Measurements from ENCODE around the gene PAX1. TPM values are rescaled to one million over a fixed set of nuclear protein-coding genes. Genes with fewer than 3 reads are reported as not detected.

PAX1 gene
- total and polyA plus RNA-seq, 8 donors = not detected

DNA sequence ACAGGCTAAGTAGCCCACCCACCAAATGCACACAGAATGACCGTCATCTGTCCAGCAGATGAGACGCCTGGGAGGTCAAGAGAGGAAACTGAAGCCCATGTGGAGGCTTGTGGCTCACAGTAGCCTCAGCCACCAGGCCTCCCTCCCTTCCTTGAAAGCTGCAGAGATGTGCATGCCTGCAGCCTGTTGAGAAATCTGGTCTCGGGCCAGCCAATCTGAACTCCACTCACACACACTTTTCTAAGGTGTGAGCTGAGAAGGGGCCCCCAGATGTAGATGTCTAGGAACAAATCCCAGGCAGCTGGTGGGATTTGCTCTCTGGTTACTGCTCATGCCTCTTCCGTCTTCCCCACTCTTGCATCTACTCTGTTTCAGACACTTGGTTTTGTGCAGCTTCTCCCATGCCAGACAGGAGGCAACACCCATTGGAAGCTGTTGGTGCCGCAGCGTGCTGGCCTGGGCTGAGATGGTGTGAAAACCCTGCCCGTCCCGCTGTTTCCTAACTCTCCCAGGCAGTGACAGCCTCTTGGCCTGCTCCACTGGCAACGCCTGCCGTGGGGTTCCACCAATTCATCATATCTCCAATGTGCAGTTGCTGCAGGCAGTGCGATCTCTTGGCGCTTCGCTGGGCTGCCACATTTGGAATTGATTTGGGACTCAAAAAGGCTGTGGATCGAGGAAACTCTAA is 24.1 kb upstream of the PAX1 start:
- H3K27me3 ChIP-seq = peaks cover 0 to 7% (median 1%) of the 10 kb centered on the region in 4 donors
- FAIRE-seq = no peak
- H3K4me3 ChIP-seq = no peak overlapping the region
- intact Hi-C loops (cut with DNase I) = no loop called here
- DNase-seq = no peak
- TF ChIP-seq, protein P1, sequence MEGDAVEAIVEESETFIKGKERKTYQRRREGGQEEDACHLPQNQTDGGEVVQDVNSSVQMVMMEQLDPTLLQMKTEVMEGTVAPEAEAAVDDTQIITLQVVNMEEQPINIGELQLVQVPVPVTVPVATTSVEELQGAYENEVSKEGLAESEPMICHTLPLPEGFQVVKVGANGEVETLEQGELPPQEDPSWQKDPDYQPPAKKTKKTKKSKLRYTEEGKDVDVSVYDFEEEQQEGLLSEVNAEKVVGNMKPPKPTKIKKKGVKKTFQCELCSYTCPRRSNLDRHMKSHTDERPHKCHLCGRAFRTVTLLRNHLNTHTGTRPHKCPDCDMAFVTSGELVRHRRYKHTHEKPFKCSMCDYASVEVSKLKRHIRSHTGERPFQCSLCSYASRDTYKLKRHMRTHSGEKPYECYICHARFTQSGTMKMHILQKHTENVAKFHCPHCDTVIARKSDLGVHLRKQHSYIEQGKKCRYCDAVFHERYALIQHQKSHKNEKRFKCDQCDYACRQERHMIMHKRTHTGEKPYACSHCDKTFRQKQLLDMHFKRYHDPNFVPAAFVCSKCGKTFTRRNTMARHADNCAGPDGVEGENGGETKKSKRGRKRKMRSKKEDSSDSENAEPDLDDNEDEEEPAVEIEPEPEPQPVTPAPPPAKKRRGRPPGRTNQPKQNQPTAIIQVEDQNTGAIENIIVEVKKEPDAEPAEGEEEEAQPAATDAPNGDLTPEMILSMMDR (IDR thresholded peaks at IDR 0.05) = no peak
- H3K4me1 ChIP-seq = no peaks in the 10 kb centered on the region
- H3K9me3 ChIP-seq = no peaks in the 10 kb centered on the region
- WGBS, 2 donors = 68 to 71% methylated on average over 14 of the region's 14 CpGs
- no peaks in the 10 kb centered on the region for H3K36me3 ChIP-seq
- ATAC-seq = no peak
- no peak overlapping the region for H3K27ac ChIP-seq

DNA sequence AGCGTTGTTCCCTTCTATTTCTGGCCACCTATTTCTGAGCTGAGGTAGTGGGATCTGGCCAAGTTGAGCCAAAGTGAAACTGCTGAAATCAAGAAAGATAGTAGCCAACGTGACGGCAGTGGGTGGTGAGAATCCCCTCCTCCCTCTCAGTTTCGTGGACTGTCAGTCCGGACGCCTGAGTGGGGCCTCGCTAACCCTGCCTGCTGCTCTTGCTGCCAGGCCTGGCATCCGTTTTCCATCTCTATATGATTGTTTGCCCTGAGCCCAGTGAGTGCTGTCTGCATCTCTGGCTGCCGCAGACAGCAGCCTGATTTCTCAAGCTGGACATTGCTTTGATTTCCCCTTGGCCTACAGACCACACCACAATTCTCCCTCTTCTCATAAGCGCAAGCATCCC is 23.5 kb upstream of the PAX1 start:
- WGBS, 2 donors = 49 to 55% methylated on average over 10 of the region's 10 CpGs
- DNase-seq (no peak), ATAC-seq (no peak), FAIRE-seq (no peak)
- Histone ChIP-seq H3K27ac (no peak overlapping the region), H3K4me3 (no peak overlapping the region), H3K36me3 (no peaks in the 10 kb centered on the region), H3K27me3 (peaks cover 0 to 7% (median 1%) of the 10 kb centered on the region in 4 donors), H3K4me1 (no peaks in the 10 kb centered on the region), H3K9me3 (no peaks in the 10 kb centered on the region)
- TF ChIP-seq, protein P1 (IDR thresholded peaks at IDR 0.05) = no peak
- intact Hi-C loops (cut with DNase I) = no loop called here

DNA sequence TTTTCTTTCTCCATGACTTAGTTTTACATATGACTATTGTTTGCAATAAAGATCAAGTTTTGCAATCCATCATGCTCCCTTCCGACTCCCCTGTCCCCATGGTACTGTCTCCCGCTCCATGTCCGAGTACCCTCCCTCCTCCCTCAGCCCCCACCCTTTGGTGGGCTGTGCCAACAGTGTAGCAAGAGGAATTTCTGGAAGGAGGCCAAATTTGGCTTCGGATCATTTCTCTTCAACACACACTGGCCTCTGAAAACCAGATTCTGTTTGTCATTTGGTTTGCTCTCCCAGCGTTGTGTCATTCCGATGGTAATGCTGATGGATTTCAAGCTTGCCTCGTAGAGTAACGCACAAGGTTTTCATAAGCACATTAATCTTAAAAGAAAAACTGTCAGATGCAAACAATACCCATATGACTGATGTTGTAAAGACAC is 22.9 kb upstream of the PAX1 start:
- Histone ChIP-seq H3K4me1 (no peaks in the 10 kb centered on the region), H3K27me3 (peaks cover 0 to 7% (median 1%) of the 10 kb centered on the region in 4 donors), H3K27ac (no peak overlapping the region), H3K4me3 (no peak overlapping the region), H3K9me3 (no peaks in the 10 kb centered on the region), H3K36me3 (no peaks in the 10 kb centered on the region)
- TF ChIP-seq, protein P1 (IDR thresholded peaks at IDR 0.05) = no peak
- WGBS, 2 donors = 24 to 28% methylated on average over 8 of the region's 8 CpGs
- intact Hi-C loops (cut with DNase I) = no loop called here
- no peak for DNase-seq
- FAIRE-seq = no peak
- no peak for ATAC-seq

DNA sequence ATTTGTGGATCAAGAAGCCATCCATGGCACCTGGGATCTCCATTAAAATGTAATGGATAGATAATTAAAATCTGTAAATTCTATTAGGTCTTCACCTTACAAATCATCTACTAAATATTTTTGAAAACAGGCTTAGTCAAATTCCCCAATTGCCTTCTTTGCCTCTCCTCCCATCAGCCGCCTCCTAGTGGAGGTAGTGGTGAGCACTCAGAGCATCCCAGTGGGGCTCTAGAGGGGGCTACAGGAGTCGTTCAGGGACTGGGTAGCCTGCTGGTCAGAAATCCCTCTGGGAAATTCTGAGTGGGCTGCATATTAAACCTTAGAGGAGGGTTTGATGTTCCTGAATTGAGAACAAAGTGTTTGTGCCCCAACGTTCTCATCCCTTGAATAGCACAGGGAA is 20.8 kb upstream of the PAX1 start:
- WGBS, 2 donors = 39 to 57% methylated on average over 3 of the region's 3 CpGs
- Histone ChIP-seq H3K4me3 (no peak overlapping the region), H3K27ac (no peak overlapping the region), H3K27me3 (peaks cover 0 to 7% (median 0%) of the 10 kb centered on the region in 4 donors), H3K4me1 (no peaks in the 10 kb centered on the region), H3K36me3 (no peaks in the 10 kb centered on the region), H3K9me3 (no peaks in the 10 kb centered on the region)
- intact Hi-C loops (cut with DNase I) = no loop called here
- TF ChIP-seq, protein P1 (IDR thresholded peaks at IDR 0.05) = no peak
- no peak for DNase-seq
- no peak for FAIRE-seq
- no peak for ATAC-seq

DNA sequence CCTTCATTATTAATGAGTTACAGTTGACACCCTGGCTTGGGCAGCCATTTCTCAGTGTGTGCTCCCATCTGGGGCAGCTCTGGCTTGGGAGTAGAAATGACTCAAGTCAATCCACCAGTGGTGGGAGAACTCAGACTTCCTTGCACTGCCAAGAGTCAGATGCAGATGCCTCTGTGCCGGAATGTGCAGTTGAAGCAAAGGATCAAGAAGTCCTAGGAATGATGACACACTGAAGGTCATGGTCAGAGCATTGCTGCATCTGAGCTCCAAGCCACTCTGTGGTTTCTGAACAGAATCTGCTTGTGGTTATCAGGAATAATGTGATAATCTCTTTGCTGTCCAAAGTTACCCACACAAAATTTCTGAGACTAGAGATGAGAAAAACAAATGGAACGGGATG is 19.5 kb upstream of the PAX1 start:
- Histone ChIP-seq H3K4me3 (no peak overlapping the region), H3K36me3 (no peaks in the 10 kb centered on the region), H3K27ac (no peak overlapping the region), H3K27me3 (peaks cover 0 to 7% (median 0%) of the 10 kb centered on the region in 4 donors), H3K9me3 (no peaks in the 10 kb centered on the region), H3K4me1 (no peaks in the 10 kb centered on the region)
- FAIRE-seq = no peak
- intact Hi-C loops (cut with DNase I) = no loop called here
- 68 to 76% methylated on average over 2 of the region's 2 CpGs for WGBS, 2 donors
- no peak for DNase-seq
- ATAC-seq = no peak
- TF ChIP-seq, protein P1 (IDR thresholded peaks at IDR 0.05) = no peak

All from pancreas (tissue), 10 donors.